Epithelial cell of esophagus (primary cell): ENCODE results near the gene LRMDA.
A peak's percentile ranks its signal among the peaks of the same experiment; 100 is the strongest.

ENCODE experiments used
- DNase-seq: peaks from one replicate; pipeline ENCODE4 v3.0.0; 2010; ENCODE audit warnings: low read depth
- H3K4me3 ChIP-seq: 2 replicates; pipeline ENCODE4 v1.5.1; 2011; ENCODE audit warnings: mild to moderate bottlenecking, low read length, control low read depth
- TF ChIP-seq, protein P1 (sequence below): IDR thresholded peaks from 2 replicates; pipeline ENCODE4 v1.5.1; 2011; ENCODE audit warnings: low read depth, mild to moderate bottlenecking, low read length, control low read depth, inconsistent platforms; ENCODE audit not compliant: insufficient read depth; ENCODE audit errors: missing control alignments

The LRMDA gene

GRCh38 chr10:75677541-75677940, 246.1 kb downstream of the LRMDA start:
- H3K4me3 ChIP-seq: no peak overlapping the region
- DNase-seq: no peak
- TF ChIP-seq, protein P1, sequence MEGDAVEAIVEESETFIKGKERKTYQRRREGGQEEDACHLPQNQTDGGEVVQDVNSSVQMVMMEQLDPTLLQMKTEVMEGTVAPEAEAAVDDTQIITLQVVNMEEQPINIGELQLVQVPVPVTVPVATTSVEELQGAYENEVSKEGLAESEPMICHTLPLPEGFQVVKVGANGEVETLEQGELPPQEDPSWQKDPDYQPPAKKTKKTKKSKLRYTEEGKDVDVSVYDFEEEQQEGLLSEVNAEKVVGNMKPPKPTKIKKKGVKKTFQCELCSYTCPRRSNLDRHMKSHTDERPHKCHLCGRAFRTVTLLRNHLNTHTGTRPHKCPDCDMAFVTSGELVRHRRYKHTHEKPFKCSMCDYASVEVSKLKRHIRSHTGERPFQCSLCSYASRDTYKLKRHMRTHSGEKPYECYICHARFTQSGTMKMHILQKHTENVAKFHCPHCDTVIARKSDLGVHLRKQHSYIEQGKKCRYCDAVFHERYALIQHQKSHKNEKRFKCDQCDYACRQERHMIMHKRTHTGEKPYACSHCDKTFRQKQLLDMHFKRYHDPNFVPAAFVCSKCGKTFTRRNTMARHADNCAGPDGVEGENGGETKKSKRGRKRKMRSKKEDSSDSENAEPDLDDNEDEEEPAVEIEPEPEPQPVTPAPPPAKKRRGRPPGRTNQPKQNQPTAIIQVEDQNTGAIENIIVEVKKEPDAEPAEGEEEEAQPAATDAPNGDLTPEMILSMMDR: no peak

- TF ChIP-seq, protein P1: no peak
- H3K4me3 ChIP-seq: no peak overlapping the region
- no peak for DNase-seq
Observed at GRCh38 chr10:75678527-75678926, 247.1 kb downstream of the LRMDA start.

DNA sequence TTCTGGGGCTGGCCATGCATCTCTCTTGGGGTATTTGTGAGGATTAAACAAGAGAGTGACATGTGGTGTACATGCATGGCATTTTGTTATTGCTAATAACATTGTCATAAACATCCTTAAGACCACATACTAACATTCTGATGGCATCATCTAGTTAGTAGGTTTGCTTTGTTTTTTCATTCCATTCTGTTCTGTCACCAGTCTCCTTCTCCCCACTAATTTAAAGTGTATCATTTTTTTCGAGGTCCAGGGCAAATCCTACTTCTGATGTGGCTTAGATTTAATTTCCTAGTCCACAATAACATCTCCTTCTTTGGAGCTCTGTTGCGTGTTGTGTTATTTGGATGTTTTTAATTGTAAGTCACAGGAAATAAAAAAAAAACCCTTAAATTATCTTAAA, 248.1 kb downstream of the LRMDA start:
- TF ChIP-seq, protein P1: no peak
- no peak for DNase-seq
- no peak overlapping the region for H3K4me3 ChIP-seq

GRCh38 chr10:75681334-75681733, 249.9 kb downstream of the LRMDA start:
- TF ChIP-seq, protein P1: no peak
- no peak overlapping the region for H3K4me3 ChIP-seq
- no peak for DNase-seq

DNA sequence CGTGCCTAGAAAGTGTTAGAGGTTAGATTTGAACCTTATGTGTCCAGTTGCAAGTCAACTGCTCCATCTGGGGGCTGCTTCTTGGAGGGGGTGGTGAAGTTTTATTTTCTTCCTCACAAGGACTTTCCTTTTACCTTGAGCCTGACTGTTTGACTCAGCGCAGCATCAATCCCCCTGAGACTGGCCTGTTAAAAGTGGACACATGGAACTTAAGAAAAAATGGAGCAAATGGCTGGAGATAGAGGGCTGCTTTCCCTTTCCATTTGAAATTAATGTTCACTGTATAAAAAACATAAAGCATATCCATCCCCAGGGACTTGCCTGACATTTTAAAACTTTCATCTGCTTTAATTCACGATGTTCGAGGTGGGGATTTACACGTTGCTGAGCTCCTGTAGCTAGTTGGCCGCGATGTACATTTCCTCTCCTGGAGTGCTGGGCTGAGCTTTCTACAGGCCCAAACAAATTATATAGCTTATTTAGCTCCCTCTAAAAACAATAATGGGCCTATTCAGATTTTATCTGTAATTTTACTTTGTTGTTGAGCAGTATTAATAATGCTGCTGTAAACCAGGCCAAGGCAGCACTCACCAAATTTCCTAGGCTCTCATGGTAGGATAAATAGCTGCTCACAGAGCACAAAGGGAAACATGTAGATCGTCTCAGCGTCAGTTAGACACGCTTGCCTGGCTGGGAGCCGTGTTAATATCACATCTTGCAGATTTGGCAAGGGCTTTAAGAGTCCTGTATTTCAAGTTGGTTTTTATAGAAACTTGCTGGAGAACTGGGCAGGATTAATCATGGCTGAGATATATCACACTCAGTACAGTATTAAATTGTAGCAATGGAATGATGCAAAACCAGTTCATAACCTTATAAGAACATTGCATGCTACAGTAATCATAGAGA, 251.5 kb downstream of the LRMDA start:
- peak; percentile 70 for DNase-seq
- no peak overlapping the region for H3K4me3 ChIP-seq
- TF ChIP-seq, protein P1: no peak

GRCh38 chr10:75685187-75685586, 253.8 kb downstream of the LRMDA start:
- TF ChIP-seq, protein P1: no peak
- DNase-seq: no peak
- H3K4me3 ChIP-seq: no peak overlapping the region
